Eye (tissue), 1 donor: ENCODE data around the gene CDKN1A.

ENCODE experiments used
- DNase-seq: peaks from one replicate; pipeline ENCODE4 v3.0.0-alpha.2; 2015

The CDKN1A gene

GRCh38 chr6:36679043-36679833, 724 bp downstream of the CDKN1A start:
- DNase-seq, result peak; percentile 75

- DNase-seq, result peak; percentile 18
Measured at GRCh38 chr6:36682328-36683144, 4.0 kb downstream of the CDKN1A start.

GRCh38 chr6:36683145-36683655, 4.7 kb downstream of the CDKN1A start:
- no peak for DNase-seq

GRCh38 chr6:36683656-36684446, 5.3 kb downstream of the CDKN1A start:
- no peak for DNase-seq

- DNase-seq, result no peak
Measured at GRCh38 chr6:36684447-36684812, 5.9 kb downstream of the CDKN1A start.

- peak; percentile 42 for DNase-seq
Measured at GRCh38 chr6:36685166-36685924, 6.8 kb downstream of the CDKN1A start.

GRCh38 chr6:36685926-36686667, 7.6 kb downstream of the CDKN1A start:
- no peak for DNase-seq

GRCh38 chr6:36686668-36687513, 8.4 kb downstream of the CDKN1A start:
- no peak for DNase-seq

- no peak for DNase-seq
Measured at GRCh38 chr6:36688063-36688738, 9.7 kb downstream of the CDKN1A start.

GRCh38 chr6:36688739-36689075, 10.2 kb downstream of the CDKN1A start:
- DNase-seq, result no peak

- DNase-seq, result no peak
Measured at GRCh38 chr6:36691011-36691410, 12.5 kb downstream of the CDKN1A start.

- no peak for DNase-seq
Measured at GRCh38 chr6:36691612-36692011, 13.1 kb downstream of the CDKN1A start.

GRCh38 chr6:36692220-36692619, 13.7 kb downstream of the CDKN1A start:
- DNase-seq, result no peak

- no peak for DNase-seq
Measured at GRCh38 chr6:36692861-36693702, 14.6 kb downstream of the CDKN1A start.

- DNase-seq, result no peak
Measured at GRCh38 chr6:36694616-36695015, 16.1 kb downstream of the CDKN1A start.

GRCh38 chr6:36695414-36695813, 16.9 kb downstream of the CDKN1A start:
- DNase-seq, result no peak

- no peak for DNase-seq
Measured at GRCh38 chr6:36697481-36697903, 19.0 kb downstream of the CDKN1A start, which contains the start of gene RAB44. Gene RAB44, plus strand, starts transcription at chr6:36697826. Its CDS starts 6,410 bp downstream, at chr6:36704236.

GRCh38 chr6:36698196-36698595, 19.7 kb downstream of the CDKN1A start:
- DNase-seq, result no peak

- DNase-seq, result no peak
Measured at GRCh38 chr6:36698871-36699271, 20.4 kb downstream of the CDKN1A start.
